A549 treated with AZD9567 at 1 μM for 4 hours (cell line): Measurements from ENCODE around the gene TRIM51. TPM values are rescaled to one million over a fixed set of nuclear protein-coding genes. Genes with fewer than 3 reads are reported as not detected.

Experiments used
- total RNA-seq: library from RNA; stranded (reverse); fragments of 200-300 nt; extraction: Qiagen RNA extraction; gene quantifications from 5 replicates; pipeline ENCODE4 v1.2.3, GENCODE V29; 2022; ENCODE audit not compliant: insufficient read depth

TRIM51 gene
- total RNA-seq, result not detected in 5 replicates

GRCh38 chr11:55882997-55883396, at the start of gene TRIM51:
TSS of gene TRIM51 (plus strand) at chr11:55883297. CDS start at chr11:55885429, 2,132 bp downstream.

GRCh38 chr11:55838452-55838851, 44.6 kb upstream of the TRIM51 start, which contains the start of gene OR5D16:
TSS of gene OR5D16 (plus strand) at chr11:55838752. CDS start at chr11:55838752, 0 bp downstream.

GRCh38 chr11:55914482-55914881, 31.4 kb downstream of the TRIM51 start, which contains the start of gene OR5W2:
TSS of gene OR5W2 (minus strand) at chr11:55914582. CDS start at chr11:55914582, 0 bp downstream.

GRCh38 chr11:55936300-55936699, 53.2 kb downstream of the TRIM51 start, which contains the start of gene OR5I1:
TSS of gene OR5I1 (minus strand) at chr11:55936400. CDS start at chr11:55936400, 0 bp downstream.

Other genes with a start within 250 kb of the TRIM51 start
- gene OR4P4, start 248.2 kb upstream of the TRIM51 start, total RNA-seq, result not detected in 5 replicates
- not detected in 5 replicates for gene OR4S2, start 235.0 kb upstream of the TRIM51 start, total RNA-seq
- gene OR4C6, start 221.1 kb upstream of the TRIM51 start, total RNA-seq, result not detected in 5 replicates
- not detected in 5 replicates for gene OR5D13, start 109.9 kb upstream of the TRIM51 start, total RNA-seq
- not detected in 5 replicates for gene OR5D14, start 87.7 kb upstream of the TRIM51 start, total RNA-seq
- not detected in 5 replicates for gene OR5L1, start 71.9 kb upstream of the TRIM51 start, total RNA-seq
- gene OR5D18, start 63.7 kb upstream of the TRIM51 start, total RNA-seq, result not detected in 5 replicates
- gene OR5L2, start 56.1 kb upstream of the TRIM51 start, total RNA-seq, result not detected in 5 replicates
- not detected in 5 replicates for gene OR5D16, start 44.5 kb upstream of the TRIM51 start, total RNA-seq
- gene OR5W2, start 31.3 kb downstream of the TRIM51 start, total RNA-seq, result not detected in 5 replicates
- not detected in 5 replicates for gene OR5I1, start 53.1 kb downstream of the TRIM51 start, total RNA-seq
- gene OR10AG1, start 86.6 kb downstream of the TRIM51 start, total RNA-seq, result not detected in 5 replicates
- not detected in 5 replicates for gene OR5F1, start 111.3 kb downstream of the TRIM51 start, total RNA-seq
- gene OR5AS1, start 144.4 kb downstream of the TRIM51 start, total RNA-seq, result not detected in 5 replicates
- not detected in 5 replicates for gene OR8I2, start 210.0 kb downstream of the TRIM51 start, total RNA-seq
- gene OR8H2, start 220.4 kb downstream of the TRIM51 start, total RNA-seq, result not detected in 5 replicates
- gene OR8H3, start 239.1 kb downstream of the TRIM51 start, total RNA-seq, result not detected in 5 replicates